T47D (cell line): ENCODE measurements around the gene EPHB3.
"Not testable (repeated sequence)": the region's sequence is repeated elsewhere in the genome, so short reads cannot be mapped to it uniquely, and the experiment has no call there.

Experiments
- DNase-seq, 2 experiments: peaks; one replicate each; pipeline versions ENCODE4 v3.0.0 to v3.0.0-alpha.2; 2011 to 2012; ENCODE audit warnings: low read depth in 1 of 2, low spot score in 1 of 2
- JUND ChIP-seq: IDR thresholded peaks from 2 replicates; pipeline ENCODE4 v1.6.1; 2012; ENCODE audit warnings: low read depth
- in situ Hi-C: cut with HindIII; loops from 2 replicates; pipeline ENCODE4 v1.10.0; 2016; ENCODE audit warnings: low sequenced_read_pairs, low pct_unique_long_range_greater_than_20kb

EPHB3 gene

GRCh38 chr3:184618811-184619210 lies 57.2 kb downstream of the EPHB3 start:
- in situ Hi-C loops: no loop called here
- DNase-seq: no peak
- TF ChIP-seq JUND: no peak

- in situ Hi-C loops: no loop called here
- TF ChIP-seq JUND: no peak
- DNase-seq: no peak
These were observed 57.8 kb downstream of the EPHB3 start for GRCh38 chr3:184619369-184619768.

GRCh38 chr3:184619787-184620430 lies 58.3 kb downstream of the EPHB3 start:
- in situ Hi-C loops: no loop called here
- no peak for TF ChIP-seq JUND
- no peak for DNase-seq

GRCh38 chr3:184620475-184621119 lies 59.0 kb downstream of the EPHB3 start:
- no peak for TF ChIP-seq JUND
- no peak for DNase-seq
- in situ Hi-C loops: no loop called here

- in situ Hi-C loops, DNase-seq: not testable (repeated sequence)
These were observed 60.6 kb downstream of the EPHB3 start for GRCh38 chr3:184622156-184622555.

- in situ Hi-C loops: no loop called here
- no peak for TF ChIP-seq JUND
- DNase-seq: no peak
These were observed 65.3 kb downstream of the EPHB3 start for GRCh38 chr3:184626923-184627322.

GRCh38 chr3:184629555-184630160 lies 68.1 kb downstream of the EPHB3 start:
- in situ Hi-C loops: no loop called here
- DNase-seq: no peak
- TF ChIP-seq JUND: no peak

GRCh38 chr3:184630861-184631471 lies 69.4 kb downstream of the EPHB3 start:
- in situ Hi-C loops: no loop called here
- no peak for TF ChIP-seq JUND
- DNase-seq: no peak

GRCh38 chr3:184631472-184631861 lies 69.9 kb downstream of the EPHB3 start:
- DNase-seq: no peak
- in situ Hi-C loops: no loop called here
- no peak for TF ChIP-seq JUND
